GM19099 (cell line): Measurements from ENCODE around the gene VSIR.

Experiments used
- POLR2A ChIP-seq: IDR thresholded peaks from 3 replicates; pipeline ENCODE4 v1.6.1; 2011; ENCODE audit warnings: low read depth; ENCODE audit not compliant: insufficient read length; ENCODE audit errors: extremely low read depth

VSIR gene

DNA sequence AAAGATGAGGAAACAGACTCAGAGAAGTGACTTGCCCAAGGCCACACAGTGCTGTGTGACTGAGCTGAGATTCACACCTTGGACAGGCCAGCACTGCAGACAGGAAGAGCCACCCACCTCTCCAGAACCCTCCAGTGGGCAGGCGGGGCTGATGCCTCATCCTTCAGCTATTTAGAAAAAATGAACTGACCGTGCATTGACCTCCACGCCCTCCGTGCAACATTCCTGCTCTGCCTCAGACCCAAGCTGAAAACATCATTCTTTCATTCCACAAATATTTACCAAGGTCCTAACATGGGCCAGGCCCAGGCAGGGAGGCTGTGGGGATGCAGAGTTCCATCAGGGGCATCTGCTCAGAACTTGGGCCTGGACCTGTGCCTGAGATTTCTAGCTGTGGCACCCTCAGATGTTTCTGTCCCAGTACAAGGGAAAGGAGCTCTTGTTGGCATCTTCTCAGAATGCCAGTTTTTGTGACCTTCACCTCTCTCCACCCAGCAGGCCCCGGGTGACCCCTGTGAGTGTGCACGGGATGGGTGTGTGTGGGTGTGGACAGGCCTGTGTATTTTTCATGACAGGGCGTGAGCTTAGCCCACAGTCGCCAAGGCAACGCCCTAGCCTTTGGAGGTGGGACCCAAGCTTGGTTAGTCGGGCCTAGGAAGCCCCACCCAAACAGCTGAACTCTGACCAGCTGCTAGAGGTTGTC, 6.5 kb downstream of the VSIR start:
- no peak for TF ChIP-seq POLR2A

DNA sequence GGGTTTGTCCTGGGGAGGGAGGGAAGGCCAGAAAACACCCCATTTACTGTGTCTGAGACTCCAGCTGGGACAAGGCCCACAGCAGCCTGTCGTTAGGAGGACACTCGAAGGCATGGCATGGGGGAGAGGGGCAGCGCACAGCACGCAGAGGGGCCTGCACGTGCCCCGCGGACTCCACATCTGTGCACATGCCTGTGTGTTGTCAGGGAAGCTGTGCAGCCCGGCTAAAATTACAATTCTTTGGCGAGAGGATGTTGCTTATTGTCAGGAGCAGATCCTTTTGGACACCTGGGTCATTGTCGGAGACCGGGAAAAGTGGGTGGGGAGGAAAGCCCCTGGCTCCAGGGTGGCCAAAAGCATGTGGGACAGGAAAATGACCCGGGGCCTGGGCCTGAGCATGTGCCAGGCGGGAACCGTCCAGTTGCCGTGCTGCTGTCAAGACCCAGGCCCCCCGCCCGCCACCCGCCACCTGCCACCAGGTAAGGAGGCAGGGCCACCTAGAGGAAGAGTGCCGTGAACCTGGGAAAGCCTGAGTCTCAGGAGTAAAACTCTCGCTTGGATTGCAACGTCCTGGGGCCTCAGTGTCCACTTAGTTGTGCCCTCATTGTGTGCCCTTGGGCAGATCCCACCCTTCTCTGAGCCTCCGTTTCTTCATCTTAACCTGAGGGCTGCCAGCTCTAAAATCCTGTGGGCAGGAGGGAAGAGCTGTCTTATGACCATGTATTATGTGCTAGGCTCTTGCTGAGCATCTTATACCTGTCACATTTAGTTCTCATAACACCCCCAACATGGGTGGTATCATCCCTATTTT, 7.2 kb downstream of the VSIR start:
- TF ChIP-seq POLR2A = no peak

DNA sequence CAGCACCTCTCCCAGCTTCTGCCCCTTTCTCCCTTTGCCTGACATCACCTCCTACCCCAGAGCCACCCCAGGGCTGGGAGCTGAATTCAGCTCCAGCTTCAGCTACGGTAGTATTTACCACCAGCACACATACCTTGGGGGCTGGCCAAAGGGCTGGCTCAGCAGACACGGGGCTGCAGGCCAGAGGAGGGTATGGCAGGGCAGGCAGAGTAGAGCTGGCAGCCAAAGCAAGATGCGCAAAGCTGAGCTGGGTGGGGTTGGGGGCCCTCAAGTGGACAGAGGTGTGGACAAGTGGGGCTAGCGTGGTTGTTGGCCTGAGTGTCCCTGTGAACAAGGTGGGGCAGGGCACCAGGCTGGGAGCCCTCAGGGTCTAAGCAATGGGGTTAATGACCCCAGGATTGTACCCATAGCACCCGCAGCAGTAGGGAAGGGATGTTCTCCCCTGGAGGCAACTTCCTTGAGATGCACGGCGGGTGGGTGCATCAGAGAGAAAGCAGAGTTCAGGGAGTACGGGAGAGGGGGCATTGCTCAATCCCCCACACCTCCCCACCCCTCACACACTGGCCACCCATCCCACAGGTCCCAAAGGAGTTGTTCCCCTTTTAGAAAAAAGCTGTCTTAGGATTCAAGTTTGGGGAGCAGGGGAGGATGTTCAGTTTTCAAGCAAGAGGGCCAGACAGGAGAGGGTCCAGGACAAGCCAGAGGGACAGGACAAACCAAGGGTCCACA, 8.0 kb downstream of the VSIR start:
- no peak for TF ChIP-seq POLR2A

DNA sequence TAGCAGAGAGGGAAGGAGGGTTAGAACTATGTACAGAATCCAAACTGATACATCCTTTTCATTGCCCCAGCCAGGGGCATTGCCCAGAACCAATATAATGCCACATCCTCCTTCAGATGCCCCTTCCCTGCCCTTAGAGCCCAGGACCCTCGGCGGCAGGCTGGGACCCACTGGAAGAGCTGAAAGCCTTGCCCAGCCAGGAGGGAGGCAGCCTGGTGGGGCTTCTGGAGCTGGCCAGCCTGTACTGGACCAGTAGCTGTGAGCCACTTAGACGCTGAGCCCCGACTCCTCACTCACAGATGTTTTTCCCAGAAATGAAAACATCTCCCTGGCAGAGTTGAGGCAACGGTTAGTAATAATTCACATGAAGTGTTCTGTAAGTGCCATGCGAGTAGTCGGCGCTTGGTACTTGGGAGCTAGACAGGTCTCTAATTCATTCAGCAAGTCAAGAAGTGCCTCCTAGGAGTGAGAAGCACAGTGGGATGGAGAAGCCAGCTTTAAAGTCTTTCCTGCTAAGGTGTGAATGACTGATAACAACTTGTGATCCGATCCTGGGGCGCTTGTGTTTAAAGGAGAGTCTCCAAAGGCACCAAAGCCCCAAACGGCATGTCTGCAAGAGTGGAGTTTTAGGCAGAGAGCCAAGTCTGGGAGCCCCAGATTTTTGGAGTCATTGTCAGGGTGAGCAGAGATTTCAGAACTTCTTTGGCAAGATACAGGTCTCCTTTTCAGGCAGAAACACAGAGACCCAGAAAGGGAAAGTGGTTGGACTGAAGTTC, 9.8 kb downstream of the VSIR start:
- TF ChIP-seq POLR2A = no peak

DNA sequence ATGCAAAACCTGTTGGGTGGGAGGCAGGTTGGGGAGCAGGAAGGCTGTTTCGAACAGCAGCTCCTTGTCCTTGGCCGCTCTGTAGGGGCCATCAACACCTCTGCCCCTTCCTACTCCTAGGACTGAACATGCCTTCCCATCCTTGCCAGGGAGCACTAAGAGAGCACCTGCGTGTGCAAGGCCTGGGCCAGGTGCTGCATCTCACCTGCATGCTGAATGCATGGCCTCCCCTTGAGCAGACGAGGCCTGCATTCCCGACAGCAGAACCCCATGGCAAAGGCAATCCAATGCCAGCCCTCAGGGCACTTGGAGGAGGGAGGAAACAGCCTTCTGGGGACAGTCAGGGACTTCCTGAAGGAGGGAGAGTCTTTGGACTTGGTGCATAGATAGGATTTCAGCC, 11.0 kb downstream of the VSIR start:
- no peak for TF ChIP-seq POLR2A

DNA sequence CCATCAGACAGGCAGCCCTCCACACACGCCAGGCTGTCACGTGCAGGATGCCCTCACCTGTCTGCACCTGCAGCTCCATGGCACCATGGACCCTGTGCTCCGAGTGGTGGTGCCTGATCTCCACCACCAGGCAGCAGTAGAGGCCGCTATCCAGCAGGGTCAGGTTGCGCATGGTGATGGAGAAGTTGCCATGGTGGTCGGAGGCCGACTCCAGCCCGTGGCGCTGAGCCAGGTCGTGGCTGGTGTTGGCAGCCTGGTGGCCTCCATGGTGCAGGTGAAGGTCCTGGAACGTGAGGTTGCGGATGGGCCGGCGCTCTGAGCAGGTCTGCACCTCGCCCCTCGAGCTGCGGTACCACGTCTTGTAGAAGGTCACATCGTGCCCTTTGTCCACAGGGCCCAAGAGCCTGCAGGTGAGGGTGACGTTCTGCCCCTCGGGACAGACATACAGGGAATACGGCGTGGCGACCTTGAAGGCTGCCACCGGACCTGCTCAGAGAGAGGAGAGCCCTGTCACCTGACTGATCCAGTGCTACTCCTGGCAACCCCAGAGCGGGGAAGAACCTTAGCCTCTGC, 11.7 kb downstream of the VSIR start:
- TF ChIP-seq POLR2A = no peak

DNA sequence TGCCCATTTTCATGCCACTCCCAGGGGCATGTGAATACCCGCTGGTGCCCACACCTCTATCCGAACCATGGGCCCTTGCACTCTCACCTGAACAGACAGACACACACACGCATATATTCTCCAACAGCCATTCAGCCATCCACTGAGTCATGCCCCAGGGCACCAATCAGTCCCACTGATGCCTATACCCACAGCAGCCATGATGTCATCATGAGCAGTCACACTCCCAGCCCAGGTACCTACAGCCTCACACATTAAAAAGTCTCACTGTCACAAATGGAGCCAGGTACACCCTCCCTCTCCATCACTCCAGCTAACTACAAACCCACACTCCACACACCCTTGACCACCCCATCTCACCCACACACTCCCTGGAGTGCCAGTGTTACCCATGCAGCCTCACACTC, 12.2 kb downstream of the VSIR start:
- TF ChIP-seq POLR2A = no peak

DNA sequence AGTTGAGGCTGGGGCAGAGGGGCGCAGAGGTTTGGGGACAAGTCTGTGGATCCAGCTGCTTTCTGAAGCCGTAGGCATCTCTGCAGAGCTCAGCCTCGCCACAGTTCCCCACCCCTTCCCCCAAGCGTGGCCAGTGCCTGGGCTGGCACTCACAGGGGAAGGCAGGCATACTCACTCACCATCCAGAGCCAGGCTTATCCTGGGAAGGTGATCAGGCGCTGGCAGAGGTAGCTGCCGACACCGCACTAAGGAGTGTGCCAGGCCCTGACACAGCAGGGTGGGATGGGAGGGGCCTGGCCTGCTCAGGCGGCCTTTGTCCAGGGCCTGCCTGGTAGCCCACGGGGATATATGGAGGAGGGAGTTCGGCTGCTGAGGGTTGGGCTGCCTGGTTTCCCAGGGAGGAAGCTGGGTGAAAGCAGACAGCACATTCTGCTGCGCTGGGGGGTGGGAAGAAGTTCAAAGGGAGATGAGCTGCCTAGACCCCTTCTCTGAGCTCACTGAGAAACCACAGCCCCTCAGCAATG, 15.9 kb downstream of the VSIR start:
- TF ChIP-seq POLR2A = no peak

DNA sequence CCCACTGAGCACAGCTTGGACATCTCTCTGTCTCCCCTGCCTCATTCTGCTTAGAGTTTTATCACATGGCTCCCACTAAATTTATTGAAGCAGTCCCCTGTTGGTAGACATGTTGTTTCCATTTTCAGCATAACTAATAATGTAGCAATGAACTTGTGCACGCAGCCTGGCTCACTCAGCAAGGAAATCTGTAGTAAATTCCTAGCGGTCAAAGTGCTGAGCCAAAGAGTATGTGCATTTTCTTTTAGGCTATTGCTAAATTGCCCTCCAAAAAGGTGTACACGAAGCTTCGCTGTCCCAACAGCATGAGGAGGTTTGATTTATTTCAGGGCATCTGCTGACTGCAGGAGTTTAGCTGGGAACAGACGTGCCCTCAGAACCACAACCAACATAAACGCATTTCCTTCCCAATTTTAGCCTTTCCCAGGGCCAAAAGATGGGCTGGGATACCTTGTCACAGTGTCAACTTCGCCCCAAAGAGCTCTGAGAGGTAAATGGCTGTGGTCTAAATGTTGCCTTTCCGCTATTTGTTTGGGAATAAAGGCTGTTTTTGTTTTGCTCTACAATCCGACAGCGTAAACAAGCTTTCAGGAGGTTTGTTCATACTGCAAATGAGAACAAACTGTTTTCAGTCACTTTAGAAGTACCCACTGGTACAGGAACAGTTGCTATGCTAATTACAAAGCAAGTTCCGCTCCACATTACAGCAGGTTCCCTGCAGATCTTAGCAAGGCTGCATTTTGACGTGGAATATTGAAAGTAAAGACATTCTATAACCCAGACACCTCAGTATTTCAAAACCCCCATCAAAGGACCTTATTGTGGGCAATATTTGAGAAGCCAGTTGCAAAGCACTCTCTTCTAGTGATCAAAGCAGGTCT, 16.8 kb downstream of the VSIR start:
- no peak for TF ChIP-seq POLR2A

DNA sequence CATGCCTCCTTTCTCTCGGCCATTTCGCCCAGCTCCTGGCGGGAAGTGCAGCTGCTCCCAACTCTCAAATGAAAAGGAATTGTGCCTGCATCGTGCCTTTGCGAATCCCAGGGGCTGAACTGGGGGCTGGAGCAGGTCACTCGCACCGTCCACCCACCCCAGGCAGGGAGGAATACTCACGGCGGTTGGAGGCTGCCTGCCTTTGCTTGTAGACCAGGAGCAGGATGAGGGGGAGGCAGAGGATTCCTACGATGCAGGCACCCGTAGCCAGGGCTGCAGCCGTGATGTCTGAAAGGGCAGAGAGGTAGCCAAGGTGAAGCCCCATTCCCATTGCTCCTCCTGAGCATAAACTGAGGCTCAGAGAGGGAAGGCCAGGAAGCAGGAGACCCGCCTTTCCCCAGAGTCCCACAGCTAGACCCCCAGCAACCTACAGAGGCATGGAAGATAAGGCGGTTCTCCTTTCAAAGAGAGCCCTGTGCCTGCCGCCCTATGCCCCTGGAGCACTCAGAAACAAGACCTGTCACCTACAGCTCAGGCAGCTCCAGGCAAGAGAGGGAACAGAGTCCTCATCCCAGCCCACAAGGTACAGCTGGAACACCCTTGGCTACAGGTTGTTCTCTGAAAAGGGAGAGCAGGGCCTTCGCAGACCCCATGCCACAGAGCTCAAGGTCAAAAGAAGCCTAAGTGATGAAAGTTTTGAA, 18.0 kb downstream of the VSIR start:
- no peak for TF ChIP-seq POLR2A

DNA sequence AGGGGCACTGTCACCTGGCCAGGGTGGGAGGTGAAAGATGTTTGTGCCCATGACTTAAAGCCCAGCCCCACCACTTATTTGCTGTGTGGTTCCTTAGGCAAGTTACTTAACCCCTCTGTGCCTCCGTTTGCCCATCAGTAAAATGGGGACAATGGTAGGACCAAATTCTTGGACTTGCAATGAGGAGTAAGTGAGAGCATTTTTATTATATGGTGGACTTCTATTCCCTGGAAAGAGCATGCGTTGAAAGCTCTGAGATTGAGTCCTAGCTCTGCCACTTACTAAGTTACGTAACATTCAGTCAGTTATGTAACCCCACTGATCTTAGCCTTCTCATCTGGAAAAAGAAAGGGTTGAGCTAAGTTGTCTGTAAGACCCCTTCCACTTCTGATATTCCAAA, 18.8 kb downstream of the VSIR start:
- no peak for TF ChIP-seq POLR2A

DNA sequence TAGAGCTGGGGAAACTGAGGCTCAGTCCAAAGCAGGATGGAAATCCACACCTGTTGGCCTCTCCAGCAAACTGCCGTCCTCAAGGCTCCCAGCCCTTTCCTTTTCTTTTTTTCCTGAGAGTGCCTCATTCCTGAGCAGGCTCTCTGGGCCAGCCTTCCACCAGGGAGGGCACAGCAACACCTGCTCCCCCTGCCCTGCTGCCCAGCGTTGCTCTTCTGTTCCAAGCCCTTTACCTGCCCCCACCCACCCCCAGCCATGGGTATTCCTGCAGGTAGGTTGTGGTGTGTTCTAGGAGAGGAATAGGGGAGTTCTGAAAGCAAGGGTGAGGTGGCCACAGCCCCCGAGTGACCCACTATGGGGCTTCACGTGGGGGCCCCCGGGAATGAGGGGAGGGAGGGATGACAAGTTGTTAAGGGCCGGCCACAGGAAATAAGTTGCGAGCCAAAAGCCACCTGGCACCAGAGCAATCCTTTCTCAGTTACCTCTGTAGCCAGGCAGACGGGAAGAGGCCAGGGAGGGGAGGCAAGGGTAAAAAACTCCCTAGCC, 19.3 kb downstream of the VSIR start:
- TF ChIP-seq POLR2A = no peak
